GM12878 (cell line): ENCODE results near the gene TNFAIP1. TPM values are rescaled to one million over a fixed set of nuclear protein-coding genes. Genes with fewer than 3 reads are reported as not detected.

Experiments used
- ATAC-seq: fragments of 200-7000 bp; cut with Tn5 transposase; 3 replicates; pipeline ENCODE4 v1.9.1; 2020; ENCODE audit warnings: mild to moderate bottlenecking, moderate library complexity
- BruUV-seq: library from RNA; stranded (reverse); fragments of 400-500 nt; replicated peaks from 2 replicates; lab custom pipeline; 2021; lab: Mats Ljungman, UMichigan
- CTCF ChIA-PET: fragments of 300-600 bp; sonication (Branson Sonifier 250); formaldehyde crosslinking; extraction: SDS; loops from one replicate; lab custom pipeline; 2021; ENCODE audit warnings: inconsistent platforms; lab: Yijun Ruan, JAX
- POLR2A ChIA-PET: fragments of 350-600 bp; formaldehyde crosslinking; extraction: SDS; loops from one replicate; lab custom pipeline; 2021; ENCODE audit warnings: inconsistent platforms; lab: Charles Lee
- RAD21 ChIA-PET: fragments of 300-600 bp; sonication (Branson Sonifier 250); formaldehyde crosslinking; loops from one replicate; lab custom pipeline; 2023; ENCODE audit warnings: antibody characterized with exemption; ENCODE audit not compliant: unreplicated experiment; lab: Charles Lee
- SMC1A ChIA-PET: fragments of 300-600 bp; sonication (Branson Sonifier 250); formaldehyde crosslinking; loops from one replicate; lab custom pipeline; 2023; ENCODE audit not compliant: unreplicated experiment, uncharacterized antibody; lab: Charles Lee
- DNase-seq: peaks from one replicate; pipeline ENCODE4 v3.0.0-alpha.2; 2011; ENCODE audit warnings: low read depth, low spot score
- FAIRE-seq: peaks from 3 replicates; lab custom pipeline; 2011; peaks lifted over from hg19 to GRCh38; lab: Jason Lieb, UNC
- H2AFZ ChIP-seq: 2 replicates; pipeline ENCODE4 v1.6.0; 2011; ENCODE audit warnings: low read depth, low read length, control low read depth; ENCODE audit not compliant: control insufficient read depth
- H3K27ac ChIP-seq: 2 replicates; pipeline ENCODE4 v1.5.1; 2011; ENCODE audit warnings: control low read depth; ENCODE audit not compliant: control insufficient read depth, insufficient read depth
- H3K27me3 ChIP-seq, 2 experiments: replicated peaks in 1 of 2; 2 replicates each; pipeline versions ENCODE4 v1.6.0 to v1.6.1; 2011; ENCODE audit warnings: low read length in 1 of 2; ENCODE audit not compliant: control insufficient read depth in 2 of 2, insufficient read depth in 2 of 2
- H3K36me3 ChIP-seq, 2 experiments: 2 replicates each; pipeline ENCODE4 v1.5.1; 2011; ENCODE audit warnings: low read length in 1 of 2; ENCODE audit not compliant: control insufficient read depth in 2 of 2, insufficient read depth in 2 of 2
- H3K4me1 ChIP-seq: 2 replicates; pipeline ENCODE4 v1.6.1; 2011; ENCODE audit warnings: mild to moderate bottlenecking, low read length, moderate library complexity, mixed read lengths; ENCODE audit not compliant: control insufficient read depth, insufficient read depth
- H3K4me2 ChIP-seq: 2 replicates; pipeline ENCODE4 v1.6.0; 2011; ENCODE audit warnings: control low read depth; ENCODE audit not compliant: control insufficient read depth, insufficient read depth
- H3K4me3 ChIP-seq: fragments of 200-600 bp; sonication (generic); 2 replicates; pipeline ENCODE4 v1.5.1; 2016
- H3K79me2 ChIP-seq: 2 replicates; pipeline ENCODE4 v1.6.0; 2011; ENCODE audit warnings: low read length; ENCODE audit not compliant: control insufficient read depth, insufficient read depth
- H3K9ac ChIP-seq: 2 replicates; pipeline ENCODE4 v1.8.0; 2011; ENCODE audit warnings: low read length, control low read depth, mixed read lengths; ENCODE audit not compliant: control insufficient read depth, insufficient read depth
- H3K9me3 ChIP-seq: replicated peaks from 3 replicates; pipeline ENCODE4 v1.5.1; 2011; ENCODE audit warnings: mild to moderate bottlenecking, low read length; ENCODE audit not compliant: control insufficient read depth, insufficient read depth
- H4K20me1 ChIP-seq: 2 replicates; pipeline ENCODE4 v1.6.0; 2011; ENCODE audit not compliant: control insufficient read depth, insufficient read depth
- HDAC6 ChIP-seq: fragments of 200-600 bp; sonication (generic); IDR thresholded peaks from one replicate; pipeline ENCODE4 v1.8.0; 2017; ENCODE audit warnings: antibody characterized with exemption; ENCODE audit not compliant: unreplicated experiment
- JUND ChIP-seq: IDR thresholded peaks from 2 replicates; pipeline ENCODE4 v1.6.1; 2012; ENCODE audit warnings: low read depth, mild to moderate bottlenecking, low read length, improper control_type of control experiment, moderate library complexity
- KLF5 ChIP-seq: fragments of 450-650 bp; IDR thresholded peaks from 2 replicates; pipeline ENCODE4 v1.6.1; 2014; ENCODE audit warnings: mild to moderate bottlenecking; ENCODE audit not compliant: partially characterized antibody
- PAX5 ChIP-seq: IDR thresholded peaks from 2 replicates; pipeline ENCODE4 v1.6.1; 2011; ENCODE audit warnings: low read depth, low read length, borderline replicate concordance
- POU2F2 ChIP-seq: IDR thresholded peaks from 3 replicates; pipeline ENCODE4 v1.6.1; 2011; ENCODE audit warnings: low read depth, mild to moderate bottlenecking, low read length, borderline replicate concordance
- RCOR1 ChIP-seq: conservative IDR thresholded peaks from 2 replicates; pipeline ENCODE4 v1.6.1; 2012; ENCODE audit warnings: low read depth, low read length, improper control_type of control experiment
- RFX5 ChIP-seq: IDR thresholded peaks from 2 replicates; pipeline ENCODE4 v1.6.1; 2011; ENCODE audit warnings: low read depth, low read length, improper control_type of control experiment
- SPI1 ChIP-seq: IDR thresholded peaks from 2 replicates; pipeline ENCODE4 v1.6.1; 2011; ENCODE audit warnings: low read depth, mild to moderate bottlenecking, low read length, moderate library complexity, borderline replicate concordance; ENCODE audit not compliant: insufficient read depth
- ZSCAN29 ChIP-seq: fragments of 450-650 bp; IDR thresholded peaks from 2 replicates; pipeline ENCODE4 v1.6.1; 2017; ENCODE audit warnings: mild to moderate bottlenecking, moderate library complexity
- WGBS: methylation state at CpG from one replicate; pipeline ENCODE4 v1.1.6; 2016; ENCODE audit warnings: low lambda C conversion rate; ENCODE audit not compliant: insufficient replicate concordance, insufficient coverage; ENCODE audit errors: missing lambda C conversion rate; 5-methylcytosine and 5-hydroxymethylcytosine counted together
- in situ Hi-C: fragments of 300-500 bp; cut with MboI; formaldehyde crosslinking; loops from 9 replicates; pipeline ENCODE4 v1.14.3; 2018; ENCODE audit warnings: mixed read lengths
- intact Hi-C: fragments of 100-400 bp; cut with micrococcal nuclease; formaldehyde crosslinking; loops from one replicate; pipeline ENCODE4 v1.14.2; 2022; ENCODE audit not compliant: unreplicated experiment
- polyA plus RNA-seq, 11 experiments: library from polyadenylated mRNA; depleted of rRNA in 4 of 11; unstranded in 6 of 11; stranded (reverse) in 5 of 11; fragments of >200 nt; fragmentation: Nextera tagmentation in 4 of 11; fragmentation: Illumina TruSeq in 1 of 11; extraction: Ambion mirVana in 4 of 11; extraction: Trizol in 1 of 11; gene quantifications; 1 replicate in 1 of 11; 2 replicates in 10 of 11; pipeline versions ENCODE4 v1.2.1 to v1.2.3, GENCODE V29; 2011 to 2016; ENCODE audit warnings: inconsistent platforms in 2 of 11, missing spikeins in 2 of 11, low read depth in 1 of 11
- total RNA-seq, 4 experiments: library from RNA; depleted of rRNA in 3 of 4; stranded (reverse); fragments of >200 nt in 3 of 4; fragmentation: Illumina TruSeq in 1 of 4; extraction: Trizol in 1 of 4; gene quantifications; 2 replicates each; pipeline versions ENCODE4 v1.2.1 to v1.2.3, GENCODE V29; 2013 to 2021

Gene TNFAIP1
- total and polyA plus RNA-seq, 10 of the 15 experiments (the other 5 are each of a cell fraction or from before 2014, with no cell fraction given) = 1.8 to 16.9 (median 11.7) TPM

DNA sequence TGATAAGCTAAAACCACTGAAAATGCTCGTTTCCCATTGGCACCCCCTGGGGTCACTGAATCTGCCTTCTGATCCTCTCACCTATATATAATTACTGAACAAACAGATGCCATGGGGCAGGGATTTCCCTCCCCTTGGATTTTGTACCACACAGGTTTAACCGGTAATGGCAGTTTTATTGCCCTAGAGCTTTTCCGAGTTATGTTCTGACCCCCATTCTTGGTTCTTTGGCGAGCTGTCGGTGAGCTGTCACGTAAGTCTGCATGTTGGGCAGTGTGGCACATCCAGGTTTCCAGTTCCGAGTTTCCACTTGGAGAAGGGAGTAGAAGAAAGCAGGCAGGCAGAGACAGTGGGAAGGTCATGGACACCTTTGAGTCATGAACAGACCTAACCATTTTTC lies 9.4 kb upstream of the TNFAIP1 start:
- peaks cover 38% of the 10 kb centered on the region for H3K79me2 ChIP-seq
- FAIRE-seq = no peak
- no peaks in the 10 kb centered on the region for H3K9me3 ChIP-seq
- H3K9ac ChIP-seq = no peak overlapping the region
- RAD21 ChIA-PET = interaction anchor here (1.1 kb wide), 1 partner anchor 10 kb away, joined by 7 read pairs; the partner anchor contains the start of genes IFT20 and TNFAIP1
- intact Hi-C loops = no loop called here
- TF ChIP-seq RCOR1 (no peak), JUND (no peak), RFX5 (no peak), KLF5 (no peak), HDAC6 (no peak), POU2F2 (no peak), SPI1 (no peak), ZSCAN29 (no peak), PAX5 (no peak)
- TF ChIP-seq, all 136 proteins: peak for 0
- ChIA-PET POLR2A (interaction anchor here (0.5 to 1.1 kb wide), 3 partner anchors 9 to 350 kb away, joined by 3 read pairs; no protein-coding TSS in a partner anchor), CTCF (interaction anchor here (1.9 kb wide), 1 partner anchor 9 kb away, joined by 5 read pairs; the partner anchor contains the start of genes IFT20 and TNFAIP1), SMC1A (interaction anchor here (1.1 to 1.4 kb wide), 2 partner anchors 9 to 32 kb away, joined by 3 to 6 read pairs; partner anchors contain the start of genes IFT20 and TNFAIP1)
- in situ Hi-C loops = no loop called here
- Histone ChIP-seq H3K4me3 (no peak overlapping the region), H3K4me2 (no peak overlapping the region), H3K27ac (no peak overlapping the region), H3K36me3 (peaks cover 11 to 15% of the 10 kb centered on the region in 2 experiments), H4K20me1 (no peaks in the 10 kb centered on the region), H3K4me1 (peaks cover 6% of the 10 kb centered on the region; the same call in 1 of the 2 replicates), H3K27me3 (no peaks in the 10 kb centered on the region), H2AFZ (no peak overlapping the region)
- BruUV-seq = no TSS peak
- no peak for DNase-seq
- WGBS = 97% methylated on average over 7 of the region's 7 CpGs
- no peak for ATAC-seq
